ENCODE results near the gene P2RX5. TPM values are rescaled to one million over a fixed set of nuclear protein-coding genes. Genes with fewer than 3 reads are reported as not detected.

Gene P2RX5
- total and polyA plus RNA-seq, 2 donors (not counting 1 experiment from before 2014, with no cell fraction given): 0.79 to 0.99 TPM

DNA sequence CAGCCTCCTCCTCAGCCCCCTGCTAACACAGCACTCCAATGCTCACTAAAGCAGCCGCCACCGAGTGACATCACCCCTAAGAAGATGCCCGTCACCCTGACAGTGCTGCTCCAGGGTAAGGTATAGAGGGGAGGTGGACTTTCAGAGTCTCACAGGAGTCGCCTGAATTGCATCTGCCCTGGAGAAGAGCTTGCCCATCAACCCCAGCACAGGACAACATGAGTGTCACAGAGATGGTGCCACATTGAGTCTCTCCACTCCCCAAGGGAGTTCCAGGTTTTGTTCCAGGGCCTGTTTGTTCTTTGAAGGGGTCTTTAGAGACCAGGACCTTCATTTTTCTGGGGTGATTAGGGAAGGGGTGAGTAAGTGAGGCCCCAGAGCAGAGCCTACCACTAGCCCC lies 2.2 kb upstream of the P2RX5 start:
- Histone ChIP-seq H3K36me3 (ENCODE audit: control insufficient read depth, insufficient read depth, low read length) (no peaks in the 10 kb centered on the region), H3K79me2 (ENCODE audit: control insufficient read depth, insufficient read depth, low read length) (no peaks in the 10 kb centered on the region), H3K27me3 (ENCODE audit: control insufficient read depth, insufficient read depth, low read length) (peaks cover 6% of the 10 kb centered on the region), H2AFZ (ENCODE audit: low read length) (no peak overlapping the region), H3K9ac (ENCODE audit: insufficient read depth, low read length) (no peak overlapping the region), H3K4me2 (ENCODE audit: extremely low read depth, insufficient read depth, low read length) (no peak overlapping the region), H3K9me3 (ENCODE audit: control insufficient read depth, insufficient read depth, low read depth, low read length) (no peaks in the 10 kb centered on the region), H3K4me1 (ENCODE audit: control insufficient read depth, extremely low read depth, insufficient read depth, low read length) (peaks cover 3% of the 10 kb centered on the region), H3K27ac (ENCODE audit: insufficient read depth, low read length) (no peak overlapping the region), H4K20me1 (ENCODE audit: control insufficient read depth, extremely low read depth, insufficient read depth, low read length) (no peaks in the 10 kb centered on the region), H3K4me3 (replicated peaks in 1 of 4; ENCODE audit: control extremely low read depth in 1 of 4, insufficient read depth in 1 of 4, low read depth in 3 of 4, low read length in 4 of 4) (no peak overlapping the region)
- DNase-seq (ENCODE audit: low read depth in 2 of 2): no peak
- TF ChIP-seq EZH2 (IDR thresholded peaks at IDR 0.05; ENCODE audit: low read length, missing control alignments): no peak
- TF ChIP-seq, protein P1, sequence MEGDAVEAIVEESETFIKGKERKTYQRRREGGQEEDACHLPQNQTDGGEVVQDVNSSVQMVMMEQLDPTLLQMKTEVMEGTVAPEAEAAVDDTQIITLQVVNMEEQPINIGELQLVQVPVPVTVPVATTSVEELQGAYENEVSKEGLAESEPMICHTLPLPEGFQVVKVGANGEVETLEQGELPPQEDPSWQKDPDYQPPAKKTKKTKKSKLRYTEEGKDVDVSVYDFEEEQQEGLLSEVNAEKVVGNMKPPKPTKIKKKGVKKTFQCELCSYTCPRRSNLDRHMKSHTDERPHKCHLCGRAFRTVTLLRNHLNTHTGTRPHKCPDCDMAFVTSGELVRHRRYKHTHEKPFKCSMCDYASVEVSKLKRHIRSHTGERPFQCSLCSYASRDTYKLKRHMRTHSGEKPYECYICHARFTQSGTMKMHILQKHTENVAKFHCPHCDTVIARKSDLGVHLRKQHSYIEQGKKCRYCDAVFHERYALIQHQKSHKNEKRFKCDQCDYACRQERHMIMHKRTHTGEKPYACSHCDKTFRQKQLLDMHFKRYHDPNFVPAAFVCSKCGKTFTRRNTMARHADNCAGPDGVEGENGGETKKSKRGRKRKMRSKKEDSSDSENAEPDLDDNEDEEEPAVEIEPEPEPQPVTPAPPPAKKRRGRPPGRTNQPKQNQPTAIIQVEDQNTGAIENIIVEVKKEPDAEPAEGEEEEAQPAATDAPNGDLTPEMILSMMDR (conservative IDR thresholded peaks at IDR 0.05 in 1 of 2, IDR thresholded peaks at IDR 0.05 in 1 of 2; ENCODE audit: low read depth in 1 of 2, low read length in 2 of 2): no peak

DNA sequence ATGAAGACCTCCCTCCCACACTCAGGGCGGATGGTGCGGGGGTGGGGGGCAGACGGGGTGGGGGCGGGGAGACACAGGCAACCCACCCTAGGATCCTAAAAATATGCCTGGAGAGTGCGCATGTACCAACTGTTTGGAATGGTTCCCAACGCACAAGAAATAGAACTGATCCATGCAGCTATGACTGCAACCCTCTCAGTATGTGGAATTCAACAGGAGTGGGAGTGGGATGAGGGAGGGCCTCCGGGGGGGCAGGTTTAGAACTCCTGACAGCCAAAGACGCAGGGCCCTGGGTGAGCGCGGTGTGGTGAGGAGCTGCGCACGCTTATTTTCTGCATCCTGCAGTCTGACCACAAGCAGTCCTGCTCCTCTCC lies 1.1 kb upstream of the P2RX5 start:
- Histone ChIP-seq H3K4me1 (ENCODE audit: control insufficient read depth, extremely low read depth, insufficient read depth, low read length) (peaks cover 3% of the 10 kb centered on the region), H3K27me3 (ENCODE audit: control insufficient read depth, insufficient read depth, low read length) (peaks cover 6% of the 10 kb centered on the region), H3K4me3 (replicated peaks in 1 of 4; ENCODE audit: control extremely low read depth in 1 of 4, insufficient read depth in 1 of 4, low read depth in 3 of 4, low read length in 4 of 4) (no peak overlapping the region), H3K4me2 (ENCODE audit: extremely low read depth, insufficient read depth, low read length) (no peak overlapping the region), H3K9ac (ENCODE audit: insufficient read depth, low read length) (no peak overlapping the region), H3K27ac (ENCODE audit: insufficient read depth, low read length) (no peak overlapping the region), H3K79me2 (ENCODE audit: control insufficient read depth, insufficient read depth, low read length) (no peaks in the 10 kb centered on the region), H2AFZ (ENCODE audit: low read length) (no peak overlapping the region), H3K9me3 (ENCODE audit: control insufficient read depth, insufficient read depth, low read depth, low read length) (no peaks in the 10 kb centered on the region), H4K20me1 (ENCODE audit: control insufficient read depth, extremely low read depth, insufficient read depth, low read length) (no peaks in the 10 kb centered on the region), H3K36me3 (ENCODE audit: control insufficient read depth, insufficient read depth, low read length) (no peaks in the 10 kb centered on the region)
- DNase-seq (ENCODE audit: low read depth in 2 of 2): no peak
- TF ChIP-seq EZH2 (IDR thresholded peaks at IDR 0.05; ENCODE audit: low read length, missing control alignments): no peak
- TF ChIP-seq, protein P1 (conservative IDR thresholded peaks at IDR 0.05 in 1 of 2, IDR thresholded peaks at IDR 0.05 in 1 of 2; ENCODE audit: low read depth in 1 of 2, low read length in 2 of 2): no peak

DNA sequence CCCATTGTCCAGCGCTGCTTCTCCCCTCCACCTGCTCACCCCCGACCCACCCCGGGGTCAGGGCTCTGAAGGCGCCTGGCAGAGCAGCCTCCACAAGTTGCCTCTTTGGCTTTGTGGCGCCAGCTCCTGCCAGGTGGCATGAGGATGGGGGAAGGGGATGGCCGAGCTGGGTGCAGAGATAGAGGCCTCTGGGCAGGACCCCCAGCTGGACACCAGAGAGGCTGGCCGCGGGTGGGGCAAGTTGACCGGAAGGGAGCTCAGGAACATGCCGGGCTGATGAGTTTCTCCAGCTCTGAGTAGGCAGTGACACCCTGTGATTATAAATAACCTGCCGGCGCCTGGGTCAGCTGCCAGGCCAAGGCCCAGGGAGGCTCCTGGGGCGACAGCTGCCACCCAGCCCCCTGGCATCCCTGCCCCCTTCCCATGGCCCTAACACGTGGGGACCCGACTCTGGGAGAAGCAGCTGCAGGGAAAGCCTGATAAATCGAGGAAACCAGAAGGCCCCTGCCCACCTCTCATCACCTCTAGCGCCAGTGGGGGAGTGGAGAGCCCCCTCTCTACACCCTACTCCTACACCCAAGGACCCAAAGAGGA lies 729 bp downstream of the P2RX5 start:
- no peaks in the 10 kb centered on the region for H3K9me3 ChIP-seq (ENCODE audit: control insufficient read depth, insufficient read depth, low read depth, low read length)
- peaks cover 6% of the 10 kb centered on the region for H3K27me3 ChIP-seq (ENCODE audit: control insufficient read depth, insufficient read depth, low read length)
- DNase-seq (ENCODE audit: low read depth in 2 of 2): no peak
- H3K4me3 ChIP-seq (replicated peaks in 1 of 4; ENCODE audit: control extremely low read depth in 1 of 4, insufficient read depth in 1 of 4, low read depth in 3 of 4, low read length in 4 of 4): peak overlapping the region; percentile 38 to 54 (median 42)
- H3K79me2 ChIP-seq (ENCODE audit: control insufficient read depth, insufficient read depth, low read length): no peaks in the 10 kb centered on the region
- no peaks in the 10 kb centered on the region for H3K36me3 ChIP-seq (ENCODE audit: control insufficient read depth, insufficient read depth, low read length)
- TF ChIP-seq, protein P1 (conservative IDR thresholded peaks at IDR 0.05 in 1 of 2, IDR thresholded peaks at IDR 0.05 in 1 of 2; ENCODE audit: low read depth in 1 of 2, low read length in 2 of 2): no peak
- peak; percentile 32 for TF ChIP-seq EZH2 (IDR thresholded peaks at IDR 0.05; ENCODE audit: low read length, missing control alignments)
- peaks cover 3% of the 10 kb centered on the region for H3K4me1 ChIP-seq (ENCODE audit: control insufficient read depth, extremely low read depth, insufficient read depth, low read length)
- no peak overlapping the region for H3K9ac ChIP-seq (ENCODE audit: insufficient read depth, low read length)
- H3K27ac ChIP-seq (ENCODE audit: insufficient read depth, low read length): no peak overlapping the region
- no peak overlapping the region for H2AFZ ChIP-seq (ENCODE audit: low read length)
- H3K4me2 ChIP-seq (ENCODE audit: extremely low read depth, insufficient read depth, low read length): peak overlapping the region; percentile 82
- no peaks in the 10 kb centered on the region for H4K20me1 ChIP-seq (ENCODE audit: control insufficient read depth, extremely low read depth, insufficient read depth, low read length)
